Lower leg skin (tissue), 3 donors: Measurements from ENCODE around the gene PAQR3.

Source experiments
- CTCF ChIP-seq, 3 donors: fragments of 450-650 bp; IDR thresholded peaks; one replicate each; pipeline ENCODE4 v1.5.1; 2016; ENCODE audit warnings: antibody characterized with exemption in 3 of 3, mild to moderate bottlenecking in 3 of 3, moderate library complexity in 2 of 3
- POLR2A ChIP-seq, 2 donors: fragments of 450-650 bp; IDR thresholded peaks; one replicate each; pipeline ENCODE4 v1.6.1; 2016 to 2017; ENCODE audit warnings: antibody characterized with exemption in 2 of 2, mild to moderate bottlenecking in 1 of 2, moderate library complexity in 1 of 2

GRCh38 chr4:78862314-78862737 is 76.9 kb downstream of the PAQR3 start:
- TF ChIP-seq CTCF (IDR thresholded peaks at IDR 0.05) (no peak), POLR2A (IDR thresholded peaks at IDR 0.05) (no peak)
